Measurements from ENCODE around the gene C3AR1.

GRCh38 chr12:8078398-8078797 lies 12.2 kb upstream of the C3AR1 start:
- TF ChIP-seq POLR2A (IDR thresholded peaks at IDR 0.05; ENCODE audit: low read depth, low read length): no peak
- TF ChIP-seq TAF1 (IDR thresholded peaks at IDR 0.05; ENCODE audit: low read depth, low read length): no peak

Data from GM12891 (cell line).